Activated T-helper 17 cell treated with anti-CD3 and anti-CD28 coated beads, Interleukin-2, amount 50 U/mL, for 72 hours (primary cell): ENCODE measurements around the gene COMMD1. TPM values are rescaled to one million over a fixed set of nuclear protein-coding genes. Genes with fewer than 3 reads are reported as not detected.
A peak's percentile ranks its signal among the peaks of the same experiment; 100 is the strongest.
"Not testable (repeated sequence)": the region's sequence is repeated elsewhere in the genome, so short reads cannot be mapped to it uniquely, and the experiment has no call there.

Source experiments
- ATAC-seq: fragments of 150-1000 bp; cut with Tn5 transposase; replicated peaks from 2 replicates; pipeline ENCODE4 v1.10.0; 2021; ENCODE audit warnings: mild to moderate bottlenecking, moderate library complexity
- H3K27ac Mint-ChIP-seq: one replicate; pipeline ENCODE4 v1.8.0; 2022; ENCODE audit warnings: mixed read lengths
- H3K27me3 Mint-ChIP-seq: one replicate; pipeline ENCODE4 v1.8.0; 2022; ENCODE audit warnings: mixed read lengths
- H3K36me3 Mint-ChIP-seq: one replicate; pipeline ENCODE4 v1.8.0; 2022; ENCODE audit warnings: low read depth, mild to moderate bottlenecking, mixed read lengths
- H3K4me1 Mint-ChIP-seq: one replicate; pipeline ENCODE4 v1.8.0; 2022; ENCODE audit warnings: mixed read lengths
- H3K4me3 Mint-ChIP-seq: one replicate; pipeline ENCODE4 v1.8.0; 2022; ENCODE audit warnings: mild to moderate bottlenecking, mixed read lengths
- H3K9me3 Mint-ChIP-seq: one replicate; pipeline ENCODE4 v1.8.0; 2022; ENCODE audit warnings: mixed read lengths
- total RNA-seq, 2 donors: library from RNA; stranded (reverse); gene quantifications; one replicate each; pipeline ENCODE4 v1.2.3, GENCODE V29; 2022

Gene COMMD1
- total RNA-seq, 2 donors from 2014 or later = 17.7 to 27.0 TPM

GRCh38 chr2:62089658-62090057 lies 184.2 kb downstream of the COMMD1 start:
- Mint-ChIP-seq H3K27me3 (no peaks in the 10 kb centered on the region), H3K9me3 (no peaks in the 10 kb centered on the region), H3K4me1 (no peaks in the 10 kb centered on the region), H3K36me3 (no peaks in the 10 kb centered on the region), H3K4me3 (no peak overlapping the region), H3K27ac (no peak overlapping the region)
- ATAC-seq = no peak

- Mint-ChIP-seq H3K9me3 (no peaks in the 10 kb centered on the region), H3K27me3 (no peaks in the 10 kb centered on the region), H3K4me1 (no peaks in the 10 kb centered on the region), H3K27ac (no peak overlapping the region), H3K36me3 (no peaks in the 10 kb centered on the region), H3K4me3 (no peak overlapping the region)
- no peak for ATAC-seq
Measured at GRCh38 chr2:62091471-62091870, 186.0 kb downstream of the COMMD1 start.

GRCh38 chr2:62099050-62099449 lies 193.6 kb downstream of the COMMD1 start:
- no peak overlapping the region for H3K4me3 Mint-ChIP-seq
- H3K27ac Mint-ChIP-seq = peak overlapping the region; percentile 29
- H3K36me3 Mint-ChIP-seq = no peaks in the 10 kb centered on the region
- H3K9me3 Mint-ChIP-seq = no peaks in the 10 kb centered on the region
- H3K4me1 Mint-ChIP-seq = no peaks in the 10 kb centered on the region
- H3K27me3 Mint-ChIP-seq = no peaks in the 10 kb centered on the region
- no peak for ATAC-seq

- ATAC-seq = no peak
- H3K27me3 Mint-ChIP-seq = no peaks in the 10 kb centered on the region
- no peak overlapping the region for H3K4me3 Mint-ChIP-seq
- H3K4me1 Mint-ChIP-seq = no peaks in the 10 kb centered on the region
- no peaks in the 10 kb centered on the region for H3K9me3 Mint-ChIP-seq
- H3K27ac Mint-ChIP-seq = no peak overlapping the region
- H3K36me3 Mint-ChIP-seq = no peaks in the 10 kb centered on the region
Measured at GRCh38 chr2:62099523-62100175, 194.2 kb downstream of the COMMD1 start.

DNA sequence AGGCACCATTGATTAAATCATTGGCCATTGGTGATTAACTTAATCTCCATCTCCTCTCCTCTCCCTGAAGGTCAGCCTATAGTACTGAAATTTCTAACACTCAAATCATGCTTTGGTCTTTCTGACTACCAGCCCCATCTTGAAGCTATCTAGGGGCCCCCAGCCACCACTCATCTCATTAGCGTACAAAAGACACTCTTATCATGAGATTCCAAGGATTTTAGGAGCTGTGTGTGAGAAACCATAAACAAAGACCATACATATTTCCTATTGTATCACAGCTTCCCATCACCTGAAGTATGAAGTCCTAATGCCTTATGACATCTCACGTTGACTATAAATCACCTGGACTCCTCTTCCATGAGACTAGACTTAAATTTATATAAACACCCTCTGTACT lies 196.4 kb downstream of the COMMD1 start:
- Mint-ChIP-seq H3K4me3 (no peak overlapping the region), H3K4me1 (no peaks in the 10 kb centered on the region), H3K36me3 (no peaks in the 10 kb centered on the region), H3K27me3 (no peaks in the 10 kb centered on the region), H3K27ac (no peak overlapping the region), H3K9me3 (no peaks in the 10 kb centered on the region)
- no peak for ATAC-seq

- Mint-ChIP-seq H3K27ac (no peak overlapping the region), H3K4me1 (no peaks in the 10 kb centered on the region), H3K36me3 (no peaks in the 10 kb centered on the region)
Measured at GRCh38 chr2:62102402-62102920, 197.0 kb downstream of the COMMD1 start.

DNA sequence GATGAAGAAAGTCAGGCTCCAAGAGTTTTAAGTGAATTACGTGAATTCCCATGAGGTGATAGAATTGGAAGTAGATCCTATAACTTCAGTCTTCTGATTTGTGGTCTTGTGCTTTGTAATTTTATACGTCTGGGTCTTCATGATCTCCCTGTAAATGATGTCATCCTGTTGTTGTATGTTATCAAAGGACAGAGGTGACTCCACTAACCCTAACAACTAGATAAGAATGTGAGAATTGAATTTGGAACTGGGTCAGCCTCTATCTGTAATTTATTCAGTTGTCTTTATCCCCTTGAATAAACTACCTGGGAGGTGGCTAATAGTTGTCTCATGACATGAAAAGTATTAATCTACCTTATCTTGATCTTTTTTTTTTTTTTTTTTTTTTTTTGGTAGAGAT lies 204.1 kb downstream of the COMMD1 start:
- H3K27me3 Mint-ChIP-seq = no peaks in the 10 kb centered on the region
- no peaks in the 10 kb centered on the region for H3K4me1 Mint-ChIP-seq
- no peak for ATAC-seq
- H3K9me3 Mint-ChIP-seq = no peaks in the 10 kb centered on the region
- H3K4me3 Mint-ChIP-seq = no peak overlapping the region
- H3K27ac Mint-ChIP-seq = no peak overlapping the region
- H3K36me3 Mint-ChIP-seq = no peaks in the 10 kb centered on the region

More at GRCh38 chr2:62102402-62102920, 197.0 kb downstream of the COMMD1 start:
- no peak for ATAC-seq
- Mint-ChIP-seq H3K4me3 (no peak overlapping the region), H3K9me3 (no peaks in the 10 kb centered on the region), H3K27me3 (no peaks in the 10 kb centered on the region)

GRCh38 chr2:62110415-62111025 lies 205.0 kb downstream of the COMMD1 start:
- no peak overlapping the region for H3K4me3 Mint-ChIP-seq
- H3K4me1 Mint-ChIP-seq = no peaks in the 10 kb centered on the region
- no peak for ATAC-seq
- no peak overlapping the region for H3K27ac Mint-ChIP-seq
- H3K27me3 Mint-ChIP-seq = no peaks in the 10 kb centered on the region
- no peaks in the 10 kb centered on the region for H3K9me3 Mint-ChIP-seq
- H3K36me3 Mint-ChIP-seq = no peaks in the 10 kb centered on the region

- Mint-ChIP-seq H3K36me3 (peaks cover 4% of the 10 kb centered on the region), H3K4me1 (no peaks in the 10 kb centered on the region)
- ATAC-seq = no peak
Measured at GRCh38 chr2:62112179-62112578, 206.7 kb downstream of the COMMD1 start.

DNA sequence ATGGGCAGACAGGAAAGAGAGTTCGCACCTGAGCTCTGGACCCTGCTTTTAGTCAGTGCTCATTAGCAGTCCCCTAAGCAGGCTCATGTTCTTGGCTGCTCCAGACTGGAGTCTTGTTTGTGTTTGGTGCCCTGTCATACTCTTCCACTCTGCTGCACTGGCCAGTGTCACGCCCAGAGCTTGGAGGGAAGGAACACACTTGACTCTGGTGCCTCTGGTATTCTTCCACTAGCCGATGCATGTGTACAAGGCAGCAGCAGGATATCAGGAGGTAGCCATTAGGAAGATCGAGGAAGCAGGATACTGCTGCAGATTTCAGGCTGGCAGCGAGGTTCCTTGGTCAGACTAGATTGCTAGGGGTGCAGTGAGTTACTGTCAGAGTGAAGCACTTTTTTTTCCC lies 209.1 kb downstream of the COMMD1 start:
- no peaks in the 10 kb centered on the region for H3K27me3 Mint-ChIP-seq
- no peaks in the 10 kb centered on the region for H3K9me3 Mint-ChIP-seq
- peaks cover 5% of the 10 kb centered on the region for H3K36me3 Mint-ChIP-seq
- no peaks in the 10 kb centered on the region for H3K4me1 Mint-ChIP-seq
- H3K27ac Mint-ChIP-seq = no peak overlapping the region
- no peak for ATAC-seq
- H3K4me3 Mint-ChIP-seq = no peak overlapping the region

More at GRCh38 chr2:62112179-62112578, 206.7 kb downstream of the COMMD1 start:
- H3K27ac Mint-ChIP-seq = no peak overlapping the region
- no peaks in the 10 kb centered on the region for H3K9me3 Mint-ChIP-seq
- H3K4me3 Mint-ChIP-seq = no peak overlapping the region
- no peaks in the 10 kb centered on the region for H3K27me3 Mint-ChIP-seq

DNA sequence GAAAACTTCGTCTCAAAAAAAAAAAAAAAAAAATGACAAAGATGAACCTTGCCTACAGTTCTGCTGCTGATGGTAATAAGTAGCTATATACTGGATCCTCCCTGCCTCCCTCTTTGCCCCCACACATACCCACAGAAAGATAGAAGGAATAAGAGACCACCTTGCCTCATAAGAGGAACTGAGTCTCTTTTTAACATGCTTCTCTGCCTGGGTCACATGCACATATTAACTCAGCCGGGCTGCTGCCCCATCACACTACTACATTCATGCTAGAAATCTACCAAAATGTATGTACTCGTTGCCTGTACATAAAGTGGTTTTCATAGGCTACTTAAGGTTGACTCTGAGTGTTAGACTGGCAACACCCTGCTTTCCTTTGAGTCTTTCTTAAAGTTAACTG lies 211.5 kb downstream of the COMMD1 start:
- no peak for ATAC-seq
- no peaks in the 10 kb centered on the region for H3K9me3 Mint-ChIP-seq
- no peaks in the 10 kb centered on the region for H3K27me3 Mint-ChIP-seq
- H3K36me3 Mint-ChIP-seq = peaks cover 5% of the 10 kb centered on the region
- H3K4me3 Mint-ChIP-seq = no peak overlapping the region
- no peaks in the 10 kb centered on the region for H3K4me1 Mint-ChIP-seq
- no peak overlapping the region for H3K27ac Mint-ChIP-seq

GRCh38 chr2:62118160-62118559 lies 212.7 kb downstream of the COMMD1 start:
- no peaks in the 10 kb centered on the region for H3K27me3 Mint-ChIP-seq

GRCh38 chr2:62119311-62119974 lies 214.0 kb downstream of the COMMD1 start:
- Mint-ChIP-seq H3K27ac (no peak overlapping the region), H3K36me3 (peaks cover 5% of the 10 kb centered on the region), H3K9me3 (no peaks in the 10 kb centered on the region), H3K27me3 (no peaks in the 10 kb centered on the region), H3K4me1 (no peaks in the 10 kb centered on the region), H3K4me3 (no peak overlapping the region)
- no peak for ATAC-seq

More at GRCh38 chr2:62118160-62118559, 212.7 kb downstream of the COMMD1 start:
- Mint-ChIP-seq H3K9me3 (no peaks in the 10 kb centered on the region), H3K36me3 (peaks cover 5% of the 10 kb centered on the region), H3K4me1 (no peaks in the 10 kb centered on the region), H3K27ac (no peak overlapping the region), H3K4me3 (no peak overlapping the region)
- ATAC-seq = no peak

DNA sequence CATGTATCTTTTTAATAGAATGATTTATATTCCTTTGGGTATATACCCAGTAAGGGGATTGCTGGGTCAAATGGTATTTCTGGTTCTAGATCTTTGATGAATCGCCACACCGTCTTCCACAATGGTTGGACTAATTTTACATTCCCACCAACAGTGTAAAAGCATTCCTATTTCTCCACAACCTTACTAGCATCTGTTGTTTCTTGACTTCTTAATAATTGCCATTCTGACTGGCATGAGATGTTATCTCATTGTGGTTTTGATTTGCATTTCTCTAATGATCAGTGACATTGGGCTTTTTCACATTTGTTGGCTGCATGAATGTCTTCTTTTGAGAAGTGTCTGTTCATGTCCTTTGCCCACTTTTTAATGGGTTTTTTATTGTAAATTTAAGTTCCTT lies 220.8 kb downstream of the COMMD1 start:
- not testable (repeated sequence) for H3K27me3 Mint-ChIP-seq, H3K36me3 Mint-ChIP-seq, H3K4me1 Mint-ChIP-seq, H3K9me3 Mint-ChIP-seq, ATAC-seq, H3K27ac Mint-ChIP-seq, H3K4me3 Mint-ChIP-seq

DNA sequence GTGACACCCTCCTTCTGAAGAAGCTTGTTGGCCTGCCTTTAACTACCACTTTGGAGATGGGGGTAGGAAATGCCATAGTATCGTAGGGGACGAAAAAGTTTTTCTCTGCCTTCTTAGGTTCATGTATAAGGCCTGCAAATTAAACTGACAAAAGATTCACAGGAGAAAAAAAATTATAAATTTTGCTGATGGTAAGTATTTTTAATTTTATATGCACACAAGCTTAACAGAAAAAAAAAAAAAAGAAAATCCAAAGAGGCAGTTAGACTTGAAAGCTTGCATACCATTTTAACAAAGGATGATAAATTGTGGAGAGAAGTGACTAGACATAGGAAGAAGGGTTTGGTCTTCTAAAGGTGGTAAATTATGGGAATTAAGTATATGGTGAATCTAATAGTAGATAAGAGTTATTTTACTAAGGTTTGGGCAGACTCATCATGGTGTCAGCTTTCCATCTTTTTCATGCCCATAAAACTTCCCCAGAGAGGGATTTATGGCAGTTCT lies 227.9 kb downstream of the COMMD1 start:
- H3K36me3 Mint-ChIP-seq = peaks cover 7% of the 10 kb centered on the region
- no peak overlapping the region for H3K27ac Mint-ChIP-seq
- no peaks in the 10 kb centered on the region for H3K4me1 Mint-ChIP-seq
- no peaks in the 10 kb centered on the region for H3K9me3 Mint-ChIP-seq
- ATAC-seq = no peak
- H3K27me3 Mint-ChIP-seq = no peaks in the 10 kb centered on the region
- H3K4me3 Mint-ChIP-seq = no peak overlapping the region
